OCI-LY7 (cell line): Measurements from ENCODE around the gene RBMS1. TPM values are rescaled to one million over a fixed set of nuclear protein-coding genes. Genes with fewer than 3 reads are reported as not detected.

Source experiments
- BruUV-seq: library from RNA; stranded (reverse); fragments of 400-500 nt; replicated peaks from 2 replicates; lab custom pipeline; 2021; lab: Mats Ljungman, UMichigan
- CTCF ChIA-PET: fragments of 300-600 bp; sonication (Branson Sonifier 250); formaldehyde crosslinking; loops from one replicate; lab custom pipeline; 2022; ENCODE audit warnings: antibody characterized with exemption; ENCODE audit not compliant: unreplicated experiment; lab: Charles Lee
- POLR2A ChIA-PET: fragments of 300-600 bp; sonication (Branson Sonifier 250); formaldehyde crosslinking; loops from one replicate; lab custom pipeline; 2022; ENCODE audit warnings: antibody characterized with exemption; lab: Charles Lee
- DNase-seq: peaks from one replicate; pipeline ENCODE4 v3.0.0-alpha.2; 2015; ENCODE audit warnings: low spot score
- H2AFZ ChIP-seq: fragments of 200-600 bp; sonication (generic), shearing (Covaris generic); 2 replicates; pipeline ENCODE4 v1.6.1; 2014; ENCODE audit warnings: mild to moderate bottlenecking, antibody characterized with exemption, low read length, moderate library complexity
- H3K27ac ChIP-seq: fragments of 200-600 bp; sonication (generic); 2 replicates; pipeline ENCODE4 v1.5.1; 2014; ENCODE audit warnings: mixed run types, low read depth, mild to moderate bottlenecking, moderate library complexity, low read length, inconsistent platforms; ENCODE audit not compliant: poor library complexity, severe bottlenecking
- H3K36me3 ChIP-seq: fragments of 200-600 bp; sonication (generic); 2 replicates; pipeline ENCODE4 v1.6.1; 2014; ENCODE audit warnings: mild to moderate bottlenecking, antibody characterized with exemption, low read length, moderate library complexity, mixed read lengths; ENCODE audit not compliant: insufficient read depth
- H3K4me1 ChIP-seq: fragments of 200-600 bp; sonication (generic); 2 replicates; pipeline ENCODE4 v1.5.1; 2014; ENCODE audit warnings: mild to moderate bottlenecking, low read length; ENCODE audit not compliant: insufficient read depth, poor library complexity, severe bottlenecking
- H3K4me2 ChIP-seq: fragments of 200-600 bp; sonication (generic); 2 replicates; pipeline ENCODE4 v1.6.1; 2014; ENCODE audit warnings: mild to moderate bottlenecking, low read length
- H3K4me3 ChIP-seq: fragments of 200-600 bp; sonication (generic); 2 replicates; pipeline ENCODE4 v1.5.1; 2014; ENCODE audit warnings: mild to moderate bottlenecking, low read depth, low read length; ENCODE audit not compliant: poor library complexity, severe bottlenecking
- H3K79me2 ChIP-seq: fragments of 200-600 bp; sonication (generic); 2 replicates; pipeline ENCODE4 v1.6.1; 2016; ENCODE audit warnings: low read depth, mild to moderate bottlenecking, low read length, moderate library complexity, mixed read lengths; ENCODE audit not compliant: insufficient read depth
- H3K9me2 ChIP-seq: fragments of 200-600 bp; sonication (generic); 2 replicates; pipeline ENCODE4 v1.6.1; 2016; ENCODE audit warnings: mild to moderate bottlenecking, low read length, mixed read lengths; ENCODE audit not compliant: insufficient read depth
- H3K9me3 ChIP-seq: fragments of 200-600 bp; sonication (generic); 2 replicates; pipeline ENCODE4 v1.6.1; 2014; ENCODE audit warnings: mild to moderate bottlenecking, mixed run types, low read length, mixed read lengths
- H4K20me1 ChIP-seq: fragments of 200-600 bp; sonication (generic); 2 replicates; pipeline ENCODE4 v1.6.1; 2014; ENCODE audit warnings: mild to moderate bottlenecking, antibody characterized with exemption, low read length, moderate library complexity, mixed read lengths; ENCODE audit not compliant: insufficient read depth
- EZH2phosphoT487 ChIP-seq: fragments of 200-600 bp; sonication (generic); IDR thresholded peaks from 2 replicates; pipeline ENCODE4 v1.6.1; 2018; ENCODE audit warnings: low read depth, borderline replicate concordance, mild to moderate bottlenecking, mixed run types, antibody characterized with exemption, low read length, moderate library complexity, mixed read lengths
- intact Hi-C: fragments of 100-400 bp; cut with micrococcal nuclease; formaldehyde crosslinking; loops from one replicate; pipeline ENCODE4 v1.10.0; 2022; ENCODE audit not compliant: unreplicated experiment
- total RNA-seq, 2 experiments: library from RNA; depleted of rRNA in 1 of 2; stranded (reverse); fragments of >200 nt in 1 of 2; shearing (Covaris generic) in 1 of 2; gene quantifications; 2 replicates each; pipeline ENCODE4 v1.2.3, GENCODE V29; 2014 to 2022
- TF ChIP-seq, protein P1 (sequence below): fragments of 200-600 bp; sonication (generic); conservative IDR thresholded peaks from 2 replicates; pipeline ENCODE4 v1.5.1; 2014; ENCODE audit warnings: mild to moderate bottlenecking, antibody characterized with exemption, low read length, moderate library complexity, mixed read lengths

RBMS1 gene
- total RNA-seq, 2 experiments from 2014 or later = 29.5 to 35.7 TPM

DNA sequence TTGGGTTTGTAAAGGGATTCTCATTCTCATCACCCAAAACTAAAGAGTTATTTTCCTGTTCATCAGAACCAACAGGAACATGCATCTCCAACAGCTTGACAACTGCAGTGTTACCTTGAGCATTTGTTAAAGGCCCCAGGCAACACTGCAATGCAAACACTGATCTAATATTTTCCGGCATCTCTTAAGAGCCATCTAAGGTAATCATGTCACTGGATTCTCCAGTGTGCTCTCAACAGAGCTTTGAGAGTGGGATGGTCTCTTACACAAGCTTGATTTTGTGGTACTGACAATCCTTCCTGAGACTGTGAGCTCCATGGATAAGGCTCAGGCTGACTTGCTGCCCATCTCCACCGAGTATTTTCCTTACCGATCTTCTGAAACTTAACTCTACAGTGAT, 203.0 kb downstream of the RBMS1 start:
- H3K4me1 ChIP-seq = no peaks in the 10 kb centered on the region
- H3K36me3 ChIP-seq = 0 out of 2 replicates have a peak, but pooled peaks cover 2% of the 10 kb centered on the region
- H3K9me2 ChIP-seq = no peaks in the 10 kb centered on the region
- no peaks in the 10 kb centered on the region for H4K20me1 ChIP-seq
- TF ChIP-seq EZH2phosphoT487 = no peak
- TF ChIP-seq, protein P1, sequence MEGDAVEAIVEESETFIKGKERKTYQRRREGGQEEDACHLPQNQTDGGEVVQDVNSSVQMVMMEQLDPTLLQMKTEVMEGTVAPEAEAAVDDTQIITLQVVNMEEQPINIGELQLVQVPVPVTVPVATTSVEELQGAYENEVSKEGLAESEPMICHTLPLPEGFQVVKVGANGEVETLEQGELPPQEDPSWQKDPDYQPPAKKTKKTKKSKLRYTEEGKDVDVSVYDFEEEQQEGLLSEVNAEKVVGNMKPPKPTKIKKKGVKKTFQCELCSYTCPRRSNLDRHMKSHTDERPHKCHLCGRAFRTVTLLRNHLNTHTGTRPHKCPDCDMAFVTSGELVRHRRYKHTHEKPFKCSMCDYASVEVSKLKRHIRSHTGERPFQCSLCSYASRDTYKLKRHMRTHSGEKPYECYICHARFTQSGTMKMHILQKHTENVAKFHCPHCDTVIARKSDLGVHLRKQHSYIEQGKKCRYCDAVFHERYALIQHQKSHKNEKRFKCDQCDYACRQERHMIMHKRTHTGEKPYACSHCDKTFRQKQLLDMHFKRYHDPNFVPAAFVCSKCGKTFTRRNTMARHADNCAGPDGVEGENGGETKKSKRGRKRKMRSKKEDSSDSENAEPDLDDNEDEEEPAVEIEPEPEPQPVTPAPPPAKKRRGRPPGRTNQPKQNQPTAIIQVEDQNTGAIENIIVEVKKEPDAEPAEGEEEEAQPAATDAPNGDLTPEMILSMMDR = no peak
- H3K4me2 ChIP-seq = no peak overlapping the region
- no peak overlapping the region for H3K27ac ChIP-seq
- BruUV-seq = no TSS peak
- H3K4me3 ChIP-seq = no peak overlapping the region
- no peaks in the 10 kb centered on the region for H3K79me2 ChIP-seq
- H3K9me3 ChIP-seq = no peaks in the 10 kb centered on the region
- POLR2A ChIA-PET = interaction anchor here (0.6 to 1.0 kb wide), 3 partner anchors 9 to 1838 kb away, joined by 3 to 4 read pairs (median 3); no protein-coding TSS in a partner anchor
- CTCF ChIA-PET = no interaction called here
- DNase-seq = no peak
- H2AFZ ChIP-seq = no peak overlapping the region
- intact Hi-C loops = no loop called here

DNA sequence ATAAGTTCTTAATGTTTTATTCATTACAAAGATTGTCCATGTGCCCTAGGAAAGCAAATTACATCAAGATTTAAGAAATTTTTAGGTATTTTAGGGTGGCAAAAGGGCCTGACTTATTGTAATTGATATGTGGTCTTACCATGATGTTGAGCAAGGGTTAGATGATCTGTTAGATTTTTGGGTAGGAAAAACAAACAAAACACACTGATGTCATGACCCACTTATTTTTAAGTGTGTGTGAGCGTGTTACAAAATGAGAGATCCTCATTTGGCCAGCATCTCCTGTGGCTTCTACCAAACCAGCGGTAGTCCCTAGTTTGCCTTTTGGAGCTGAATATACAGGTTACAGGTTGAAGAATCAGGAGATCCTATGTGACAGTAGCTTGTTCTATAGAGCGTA, 203.8 kb downstream of the RBMS1 start:
- H4K20me1 ChIP-seq = no peaks in the 10 kb centered on the region
- H3K9me3 ChIP-seq = no peaks in the 10 kb centered on the region
- H3K36me3 ChIP-seq = peaks cover 5% of the 10 kb centered on the region; the same call in 1 of the 2 replicates
- BruUV-seq = no TSS peak
- intact Hi-C loops = no loop called here
- CTCF ChIA-PET = interaction anchor here (0.6 kb wide), 1 partner anchor 13 kb away, joined by 3 read pairs; no protein-coding TSS in a partner anchor
- no peak for TF ChIP-seq EZH2phosphoT487
- TF ChIP-seq, protein P1 = no peak
- H3K79me2 ChIP-seq = no peaks in the 10 kb centered on the region
- no peak overlapping the region for H3K4me2 ChIP-seq
- no peak for DNase-seq
- H3K9me2 ChIP-seq = no peaks in the 10 kb centered on the region
- no peak overlapping the region for H3K27ac ChIP-seq
- no peak overlapping the region for H3K4me3 ChIP-seq
- POLR2A ChIA-PET = interaction anchor here (0.8 kb wide), 1 partner anchor 17 kb away, joined by 5 read pairs; no protein-coding TSS in a partner anchor
- H2AFZ ChIP-seq = no peak overlapping the region
- H3K4me1 ChIP-seq = no peaks in the 10 kb centered on the region

DNA sequence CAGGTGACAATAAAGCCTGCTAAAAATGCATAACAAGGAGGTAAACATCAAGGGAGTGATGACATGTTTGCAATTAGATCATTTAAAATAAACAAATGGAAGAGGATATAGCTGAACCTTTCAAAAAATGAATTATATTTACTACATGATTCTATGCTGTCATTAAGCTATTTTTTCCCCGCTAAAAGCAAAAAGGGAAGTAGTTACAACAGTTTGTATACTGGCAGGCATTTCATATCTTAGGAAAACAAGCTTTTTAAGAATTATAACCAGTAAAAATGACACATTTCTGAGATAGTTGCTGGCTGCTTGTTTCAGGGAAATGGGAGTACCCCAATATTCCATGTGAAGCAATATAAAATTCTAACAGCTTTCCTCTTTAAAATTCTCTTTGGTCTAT, 204.5 kb downstream of the RBMS1 start:
- no peak for DNase-seq
- Histone ChIP-seq H2AFZ (no peak overlapping the region), H3K79me2 (no peaks in the 10 kb centered on the region), H3K4me3 (no peak overlapping the region), H3K4me2 (no peak overlapping the region), H4K20me1 (no peaks in the 10 kb centered on the region), H3K36me3 (peaks cover 12% of the 10 kb centered on the region), H3K9me2 (no peaks in the 10 kb centered on the region), H3K4me1 (no peaks in the 10 kb centered on the region), H3K9me3 (no peaks in the 10 kb centered on the region), H3K27ac (no peak overlapping the region)
- ChIA-PET CTCF (no interaction called here), POLR2A (interaction anchor here (0.8 kb wide), 1 partner anchor 16 kb away, joined by 5 read pairs; no protein-coding TSS in a partner anchor)
- no peak for TF ChIP-seq EZH2phosphoT487
- TF ChIP-seq, protein P1 = no peak
- BruUV-seq = no TSS peak
- intact Hi-C loops = no loop called here
